NCI-H2171 treated with DMSO at 0.1 percent for 48 hours (cell line): ENCODE results near the gene HEXD.

Experiments
- DNase-seq: peaks from one replicate; lab custom pipeline; 2025; lab: John Stamatoyannopoulos, UW

HEXD gene

GRCh38 chr17:82416264-82416663, 1.9 kb upstream of the HEXD start:
- no peak for DNase-seq

- DNase-seq, result peak; percentile 5
These were observed 1.4 kb upstream of the HEXD start for GRCh38 chr17:82416771-82417170.

GRCh38 chr17:82419540-82419939, 1.4 kb downstream of the HEXD start:
- no peak for DNase-seq

DNA sequence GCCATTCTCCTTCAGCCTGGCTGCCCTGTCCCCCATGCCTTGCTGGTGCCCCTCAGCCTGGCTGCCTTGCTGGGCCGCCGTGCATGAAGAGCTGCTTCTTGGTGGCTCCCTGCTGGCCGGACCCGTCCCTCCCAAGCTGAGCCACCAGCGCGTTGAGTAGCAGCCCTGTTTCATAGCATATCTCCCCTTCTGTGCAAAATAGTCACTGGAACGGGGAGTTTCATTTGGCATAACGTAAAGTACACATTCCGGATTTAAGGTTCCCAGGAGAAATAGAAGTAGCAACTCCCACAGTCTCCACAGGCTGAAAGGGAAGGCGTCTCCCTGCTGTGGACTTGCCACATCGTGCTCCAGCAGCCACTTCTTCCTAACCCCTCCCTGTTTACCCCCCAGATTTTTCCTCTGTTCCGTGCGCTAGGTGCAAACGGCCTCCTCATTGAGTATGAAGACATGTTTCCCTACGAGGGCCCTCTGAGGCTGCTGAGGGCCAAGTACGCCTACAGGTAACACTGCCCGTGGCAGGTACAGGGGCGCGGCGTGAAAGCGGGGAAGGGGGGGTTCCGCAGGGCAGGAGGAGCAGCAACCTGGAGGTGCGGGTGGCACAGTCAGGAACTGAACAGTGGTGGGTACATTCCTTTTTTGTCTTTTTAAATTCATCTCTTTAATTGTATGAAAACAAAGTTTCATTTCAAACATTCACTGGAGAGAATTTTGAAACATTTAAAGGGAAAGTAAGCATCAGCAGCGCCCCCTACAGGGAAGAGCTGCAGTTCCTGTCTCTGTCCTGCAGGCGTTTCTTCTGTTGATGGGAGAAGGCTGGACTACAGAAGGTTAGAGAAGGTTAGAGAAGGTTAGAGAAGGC, 6.1 kb downstream of the HEXD start:
- DNase-seq, result no peak

- DNase-seq, result no peak
These were observed 6.7 kb downstream of the HEXD start for GRCh38 chr17:82424863-82425159.

- no peak for DNase-seq
These were observed 10.4 kb downstream of the HEXD start for GRCh38 chr17:82428546-82428945.

- no peak for DNase-seq
These were observed 11.7 kb downstream of the HEXD start for GRCh38 chr17:82429824-82430223.

DNA sequence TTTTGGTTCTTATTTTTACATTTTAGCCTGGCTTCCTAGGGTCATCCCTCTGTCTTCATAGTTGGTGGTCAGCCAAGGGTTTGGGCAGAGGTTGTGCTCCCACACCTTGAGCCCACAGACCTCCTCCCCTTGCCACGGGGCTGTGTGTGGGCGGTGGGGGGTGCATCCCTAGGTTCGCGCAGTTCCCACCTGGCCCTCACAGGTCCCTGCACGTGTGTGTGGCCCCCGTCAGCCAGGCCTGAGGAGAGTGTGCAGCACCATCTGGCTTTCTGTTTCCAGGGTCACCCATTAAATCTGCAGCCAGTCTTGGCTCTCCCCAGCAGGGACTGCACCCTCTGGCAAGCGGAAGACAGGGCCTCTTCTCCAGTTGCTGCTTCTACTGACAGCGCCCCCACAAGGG, 13.9 kb downstream of the HEXD start:
- DNase-seq, result no peak

GRCh38 chr17:82433560-82434215, 15.5 kb downstream of the HEXD start:
- DNase-seq, result no peak

DNA sequence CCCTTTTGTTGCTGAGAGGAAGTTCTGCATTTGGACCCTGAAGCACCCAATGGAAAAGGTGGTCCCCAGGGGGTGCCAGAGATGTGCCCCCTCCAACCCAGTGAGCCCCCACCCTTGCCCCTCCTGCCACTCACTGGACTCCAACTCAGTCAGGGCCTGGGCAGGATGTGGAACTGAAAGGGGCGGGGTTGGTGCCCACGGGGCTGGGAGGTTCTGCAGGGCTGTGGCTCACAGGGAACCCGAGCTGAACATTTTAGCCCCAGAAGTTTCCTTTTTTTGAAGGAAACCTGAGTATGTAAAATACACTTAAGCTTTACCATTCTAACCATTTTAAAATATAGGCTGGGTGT, 16.0 kb downstream of the HEXD start:
- no peak for DNase-seq

DNA sequence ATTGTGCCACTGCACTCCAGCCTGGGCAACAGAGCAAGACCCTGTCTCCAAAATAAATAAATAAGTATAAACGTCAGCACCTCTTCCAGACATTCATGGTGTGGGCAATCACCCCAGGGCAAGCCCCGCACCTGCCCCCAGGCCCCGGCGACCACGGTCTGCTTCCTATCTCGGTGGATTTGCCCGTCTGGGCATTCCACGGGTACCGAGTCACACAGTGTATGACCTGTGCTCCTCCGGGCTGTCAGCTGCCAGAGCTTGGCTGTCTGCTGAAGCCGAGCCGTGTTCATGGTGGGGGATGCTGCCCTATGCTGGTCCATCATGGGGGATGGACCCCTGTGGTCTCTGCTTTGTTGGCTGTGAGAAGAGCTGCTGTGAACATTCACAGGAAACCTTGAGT, 17.0 kb downstream of the HEXD start:
- no peak for DNase-seq

DNA sequence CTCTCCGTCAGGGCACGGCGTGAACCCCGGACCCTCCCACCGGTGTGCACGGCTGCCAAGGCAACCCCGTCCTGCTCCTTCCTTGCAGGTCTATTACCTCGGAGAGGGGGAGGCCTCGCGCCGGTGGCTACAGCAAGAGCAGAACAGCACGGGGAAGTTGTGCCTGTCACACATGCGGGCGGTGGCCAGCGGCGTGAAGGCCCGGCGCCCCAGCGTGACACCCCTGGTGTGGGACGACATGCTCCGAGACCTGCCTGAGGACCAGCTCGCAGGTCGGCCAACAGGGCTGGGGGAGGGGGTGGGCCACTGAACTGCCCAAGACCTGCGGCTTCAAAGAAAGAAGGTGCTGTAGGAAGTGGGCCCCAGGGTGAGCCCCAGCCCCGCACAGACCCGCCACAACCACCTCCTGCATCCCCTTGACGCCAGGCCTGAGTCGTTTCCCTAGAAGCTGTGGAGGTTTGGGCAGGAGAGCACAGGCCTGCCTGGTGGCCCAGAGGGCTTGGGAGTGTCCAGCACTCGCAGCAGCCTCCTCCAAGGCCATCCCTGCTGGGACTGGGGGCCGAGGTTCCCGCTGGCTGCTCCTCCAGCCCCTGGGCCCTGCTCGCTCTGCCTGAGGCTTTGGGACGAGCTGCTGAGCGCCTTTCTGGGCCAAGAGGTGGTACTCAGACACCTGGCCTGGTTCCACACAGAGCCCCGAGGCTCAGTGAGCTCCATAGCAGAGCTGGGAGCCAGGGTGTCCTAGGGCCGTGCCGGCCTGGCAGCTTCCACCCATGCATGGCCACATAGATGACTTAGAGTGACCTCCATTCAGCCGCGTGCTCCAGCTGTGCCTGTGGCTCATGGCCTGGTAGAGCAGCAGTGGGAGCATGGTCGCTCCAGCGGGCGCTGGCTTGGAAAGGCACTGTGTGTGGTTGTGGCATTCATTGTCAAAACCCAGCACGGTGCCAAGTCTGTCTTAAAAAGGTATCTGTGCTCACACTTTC, 17.7 kb downstream of the HEXD start:
- DNase-seq, result no peak

DNA sequence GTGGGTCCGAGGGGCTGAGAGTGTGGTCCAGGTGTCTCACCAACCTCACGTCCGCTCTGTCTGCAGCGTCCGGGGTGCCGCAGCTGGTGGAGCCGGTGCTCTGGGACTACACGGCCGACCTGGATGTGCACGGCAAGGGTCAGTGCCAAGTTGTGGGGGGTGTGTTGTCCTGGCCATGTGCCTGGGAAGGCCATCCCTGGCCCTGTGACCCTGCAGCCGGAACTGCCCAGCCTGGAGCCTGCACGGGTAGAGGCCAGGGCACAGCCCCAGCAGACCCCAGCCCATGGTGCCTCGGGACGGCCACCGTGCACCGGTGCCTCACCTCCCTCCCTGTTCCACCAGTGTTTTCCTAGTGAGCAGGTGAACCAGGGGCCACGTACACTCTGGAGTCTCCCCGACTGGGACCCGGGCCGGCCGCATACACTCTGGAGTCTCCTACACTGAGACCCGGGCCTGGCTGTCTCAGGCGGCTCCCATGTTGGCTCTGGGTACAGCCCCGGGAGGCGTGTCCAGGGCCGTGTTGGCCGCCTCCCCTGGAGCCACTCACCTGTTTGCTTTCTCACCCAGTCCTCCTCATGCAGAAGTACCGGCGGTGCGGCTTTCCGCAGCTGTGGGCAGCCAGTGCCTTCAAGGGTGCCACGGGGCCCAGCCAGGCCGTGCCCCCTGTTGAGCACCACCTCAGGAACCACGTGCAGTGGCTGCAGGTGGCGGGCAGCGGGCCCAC, 18.6 kb downstream of the HEXD start:
- DNase-seq, result no peak

GRCh38 chr17:82437325-82437668, 19.1 kb downstream of the HEXD start:
- DNase-seq, result no peak

- no peak for DNase-seq
These were observed 20.4 kb downstream of the HEXD start for GRCh38 chr17:82438401-82439193.

- DNase-seq, result no peak
These were observed 21.2 kb downstream of the HEXD start for GRCh38 chr17:82439194-82439828.

GRCh38 chr17:82439829-82440365, 21.8 kb downstream of the HEXD start:
- no peak for DNase-seq

DNA sequence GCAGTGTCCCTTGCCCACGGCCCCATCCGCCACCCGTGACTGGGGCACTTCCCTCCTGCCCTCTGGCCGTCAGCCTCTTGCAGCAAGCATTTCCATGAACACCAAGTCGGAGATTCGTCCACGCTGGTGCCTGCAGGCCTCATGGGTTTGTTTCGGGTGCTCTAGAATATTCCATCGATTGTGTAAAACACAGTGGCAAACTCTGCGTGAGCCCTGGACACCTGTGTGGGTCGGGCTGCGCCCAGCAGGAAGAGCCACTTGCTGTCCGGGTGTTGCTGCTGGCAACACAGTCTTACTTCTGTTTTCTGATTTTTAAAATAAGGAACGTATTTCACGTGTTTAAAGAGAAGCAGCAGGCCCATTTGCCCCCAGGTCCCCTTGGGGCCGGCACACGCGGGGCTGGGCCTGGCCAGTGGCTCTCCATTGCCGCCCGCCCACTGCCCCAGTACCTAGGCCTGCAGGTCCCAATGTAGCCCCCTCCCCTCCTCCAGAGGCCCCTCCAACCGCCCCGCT, 22.4 kb downstream of the HEXD start:
- no peak for DNase-seq

DNA sequence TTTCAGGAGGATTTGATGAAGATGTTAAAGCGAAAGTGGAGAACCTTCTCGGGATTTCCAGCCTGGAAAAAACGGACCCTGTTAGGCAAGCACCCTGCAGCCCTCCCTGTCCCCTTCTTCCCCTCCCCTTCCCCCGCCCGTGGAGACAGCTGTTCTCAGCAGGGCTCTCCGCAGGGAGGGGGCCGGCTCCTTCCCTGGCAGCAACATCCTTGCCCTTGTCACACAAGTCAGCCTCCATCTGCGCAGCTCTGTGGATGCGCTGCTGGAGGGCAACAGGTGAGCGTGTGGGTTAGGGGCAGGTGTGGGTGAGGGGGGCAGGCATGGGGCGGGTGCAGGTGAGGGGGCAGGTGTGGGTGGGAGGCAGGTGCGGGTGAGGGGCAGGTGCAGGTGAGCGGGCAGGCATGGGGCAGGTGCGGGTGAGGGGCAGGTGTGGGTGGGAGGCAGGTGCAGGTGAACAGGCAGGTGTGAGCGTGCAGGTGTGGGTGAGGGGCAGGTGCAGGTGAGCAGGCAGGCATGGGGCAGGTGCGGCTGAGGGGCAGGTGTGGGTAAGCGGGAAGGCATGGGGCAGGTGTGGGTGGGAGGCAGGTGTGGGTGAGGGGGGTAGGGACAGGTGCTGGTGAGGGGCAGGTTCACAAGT, 23.0 kb downstream of the HEXD start:
- peak; percentile 94 for DNase-seq
